ENCODE data around the gene DBN1. TPM values are rescaled to one million over a fixed set of nuclear protein-coding genes. Genes with fewer than 3 reads are reported as not detected.

The DBN1 gene
- total RNA-seq, 1 donor from 2014 or later, result 371 TPM

GRCh38 chr5:177479774-177480173, 6.3 kb upstream of the DBN1 start:
- Histone ChIP-seq H3K4me3 (ENCODE audit: insufficient read depth, low read depth, low read length) (no peak overlapping the region), H3K27me3 (ENCODE audit: insufficient read depth, low read length) (no peaks in the 10 kb centered on the region), H4K20me1 (ENCODE audit: insufficient read depth, low read length) (peaks cover 63% of the 10 kb centered on the region), H3K4me2 (ENCODE audit: low read length) (peak overlapping the region; percentile 13), H3K9me3 (ENCODE audit: insufficient read depth, low read depth, low read length) (no peaks in the 10 kb centered on the region), H3K79me2 (ENCODE audit: insufficient read depth, low read length) (peaks cover 7% of the 10 kb centered on the region), H3K27ac (ENCODE audit: low read depth, low read length) (peak overlapping the region; percentile 29), H3K36me3 (ENCODE audit: insufficient read depth, low read length) (peaks cover 3% of the 10 kb centered on the region), H3K9ac (ENCODE audit: low read length) (peak overlapping the region; percentile 24), H2AFZ (ENCODE audit: low read depth, low read length) (no peak overlapping the region), H3K4me1 (ENCODE audit: insufficient read depth, low read length) (peaks cover 42% of the 10 kb centered on the region)
- peak overlapping the region; percentile 30 for H3K4me3 Mint-ChIP-seq (ENCODE audit: unreplicated experiment)
- peaks cover 66% of the 10 kb centered on the region for H3K4me1 Mint-ChIP-seq (ENCODE audit: low read depth, unreplicated experiment)
- no peak for TF ChIP-seq EZH2 (IDR thresholded peaks at IDR 0.05; ENCODE audit: insufficient read depth, low read length)
- TF ChIP-seq CTCF (IDR thresholded peaks at IDR 0.05; ENCODE audit: insufficient read depth, low read depth, low read length), result no peak
- H3K9me3 Mint-ChIP-seq (ENCODE audit: unreplicated experiment), result no peaks in the 10 kb centered on the region
- H3K27ac Mint-ChIP-seq (ENCODE audit: unreplicated experiment), result peak overlapping the region; percentile 90
- H3K36me3 Mint-ChIP-seq (ENCODE audit: low read depth, unreplicated experiment), result peaks cover 25% of the 10 kb centered on the region
- peak; percentile 64 for DNase-seq (ENCODE audit: low read depth)
- no peak for FAIRE-seq
- H3K27me3 Mint-ChIP-seq (ENCODE audit: low read depth, unreplicated experiment), result no peaks in the 10 kb centered on the region

GRCh38 chr5:177478711-177479646, 5.5 kb upstream of the DBN1 start:
- Histone ChIP-seq H3K9me3 (ENCODE audit: insufficient read depth, low read depth, low read length) (no peaks in the 10 kb centered on the region), H3K36me3 (ENCODE audit: insufficient read depth, low read length) (no peaks in the 10 kb centered on the region), H3K27me3 (ENCODE audit: insufficient read depth, low read length) (no peaks in the 10 kb centered on the region), H3K9ac (ENCODE audit: low read length) (peak overlapping the region; percentile 24), H3K79me2 (ENCODE audit: insufficient read depth, low read length) (peaks cover 2% of the 10 kb centered on the region), H4K20me1 (ENCODE audit: insufficient read depth, low read length) (peaks cover 55% of the 10 kb centered on the region), H3K27ac (ENCODE audit: low read depth, low read length) (peak overlapping the region; percentile 29), H2AFZ (ENCODE audit: low read depth, low read length) (no peak overlapping the region), H3K4me3 (ENCODE audit: insufficient read depth, low read depth, low read length) (no peak overlapping the region), H3K4me1 (ENCODE audit: insufficient read depth, low read length) (peaks cover 40% of the 10 kb centered on the region), H3K4me2 (ENCODE audit: low read length) (no peak overlapping the region)
- peaks cover 17% of the 10 kb centered on the region for H3K36me3 Mint-ChIP-seq (ENCODE audit: low read depth, unreplicated experiment)
- TF ChIP-seq EZH2 (IDR thresholded peaks at IDR 0.05; ENCODE audit: insufficient read depth, low read length) (no peak), CTCF (IDR thresholded peaks at IDR 0.05; ENCODE audit: insufficient read depth, low read depth, low read length) (no peak)
- no peaks in the 10 kb centered on the region for H3K9me3 Mint-ChIP-seq (ENCODE audit: unreplicated experiment)
- peak; percentile 41 for DNase-seq (ENCODE audit: low read depth)
- no peaks in the 10 kb centered on the region for H3K27me3 Mint-ChIP-seq (ENCODE audit: low read depth, unreplicated experiment)
- H3K27ac Mint-ChIP-seq (ENCODE audit: unreplicated experiment), result peak overlapping the region; percentile 90
- no peak for FAIRE-seq
- H3K4me3 Mint-ChIP-seq (ENCODE audit: unreplicated experiment), result peak overlapping the region; percentile 62
- H3K4me1 Mint-ChIP-seq (ENCODE audit: low read depth, unreplicated experiment), result peaks cover 63% of the 10 kb centered on the region

Measured in astrocyte (in vitro differentiated cells and primary cell).